Liver (tissue), 2 donors: Measurements from ENCODE around the gene RNF10.

Source experiments
- YY1 ChIP-seq: IDR thresholded peaks from 2 replicates; pipeline ENCODE4 v1.6.1; 2016; ENCODE audit warnings: antibody characterized with exemption, mild to moderate bottlenecking
- TF ChIP-seq, protein P1 (sequence below): fragments of 150-350 bp; IDR thresholded peaks from 2 replicates; pipeline ENCODE4 v1.5.1; 2017; ENCODE audit warnings: improper control_type of control experiment, low read depth, low read length; ENCODE audit not compliant: missing input control
- TF ChIP-seq, protein P2 (sequence below): IDR thresholded peaks from 2 replicates; pipeline ENCODE4 v1.6.1; 2016; ENCODE audit warnings: antibody characterized with exemption
- donor health status: healthy.

DNA sequence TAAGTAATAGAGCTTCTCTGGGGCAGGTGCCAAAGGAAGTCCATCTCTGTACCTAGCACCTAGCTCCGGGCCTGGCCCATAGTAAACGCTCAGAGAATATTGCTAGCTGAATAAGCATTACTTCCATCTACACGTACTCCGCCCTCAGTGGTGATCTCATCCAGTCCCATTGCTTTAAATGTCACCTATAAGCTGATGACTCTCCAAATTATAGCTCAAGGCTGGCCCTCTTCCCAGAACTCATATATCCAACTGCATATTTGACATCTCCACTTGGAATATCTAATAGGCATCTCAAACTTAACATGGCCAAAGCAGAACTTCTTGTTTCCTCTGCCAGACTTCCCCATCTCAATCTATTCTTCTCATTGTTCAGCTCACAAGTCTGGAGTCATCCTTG, 45.1 kb upstream of the RNF10 start:
- TF ChIP-seq, protein P1, sequence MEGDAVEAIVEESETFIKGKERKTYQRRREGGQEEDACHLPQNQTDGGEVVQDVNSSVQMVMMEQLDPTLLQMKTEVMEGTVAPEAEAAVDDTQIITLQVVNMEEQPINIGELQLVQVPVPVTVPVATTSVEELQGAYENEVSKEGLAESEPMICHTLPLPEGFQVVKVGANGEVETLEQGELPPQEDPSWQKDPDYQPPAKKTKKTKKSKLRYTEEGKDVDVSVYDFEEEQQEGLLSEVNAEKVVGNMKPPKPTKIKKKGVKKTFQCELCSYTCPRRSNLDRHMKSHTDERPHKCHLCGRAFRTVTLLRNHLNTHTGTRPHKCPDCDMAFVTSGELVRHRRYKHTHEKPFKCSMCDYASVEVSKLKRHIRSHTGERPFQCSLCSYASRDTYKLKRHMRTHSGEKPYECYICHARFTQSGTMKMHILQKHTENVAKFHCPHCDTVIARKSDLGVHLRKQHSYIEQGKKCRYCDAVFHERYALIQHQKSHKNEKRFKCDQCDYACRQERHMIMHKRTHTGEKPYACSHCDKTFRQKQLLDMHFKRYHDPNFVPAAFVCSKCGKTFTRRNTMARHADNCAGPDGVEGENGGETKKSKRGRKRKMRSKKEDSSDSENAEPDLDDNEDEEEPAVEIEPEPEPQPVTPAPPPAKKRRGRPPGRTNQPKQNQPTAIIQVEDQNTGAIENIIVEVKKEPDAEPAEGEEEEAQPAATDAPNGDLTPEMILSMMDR, result no peak
- TF ChIP-seq, protein P2, sequence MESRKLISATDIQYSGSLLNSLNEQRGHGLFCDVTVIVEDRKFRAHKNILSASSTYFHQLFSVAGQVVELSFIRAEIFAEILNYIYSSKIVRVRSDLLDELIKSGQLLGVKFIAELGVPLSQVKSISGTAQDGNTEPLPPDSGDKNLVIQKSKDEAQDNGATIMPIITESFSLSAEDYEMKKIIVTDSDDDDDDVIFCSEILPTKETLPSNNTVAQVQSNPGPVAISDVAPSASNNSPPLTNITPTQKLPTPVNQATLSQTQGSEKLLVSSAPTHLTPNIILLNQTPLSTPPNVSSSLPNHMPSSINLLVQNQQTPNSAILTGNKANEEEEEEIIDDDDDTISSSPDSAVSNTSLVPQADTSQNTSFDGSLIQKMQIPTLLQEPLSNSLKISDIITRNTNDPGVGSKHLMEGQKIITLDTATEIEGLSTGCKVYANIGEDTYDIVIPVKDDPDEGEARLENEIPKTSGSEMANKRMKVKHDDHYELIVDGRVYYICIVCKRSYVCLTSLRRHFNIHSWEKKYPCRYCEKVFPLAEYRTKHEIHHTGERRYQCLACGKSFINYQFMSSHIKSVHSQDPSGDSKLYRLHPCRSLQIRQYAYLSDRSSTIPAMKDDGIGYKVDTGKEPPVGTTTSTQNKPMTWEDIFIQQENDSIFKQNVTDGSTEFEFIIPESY, result no peak
- no peak for TF ChIP-seq YY1
